ENCODE measurements around the gene PLXNC1. TPM values are rescaled to one million over a fixed set of nuclear protein-coding genes. Genes with fewer than 3 reads are reported as not detected.
A peak's percentile ranks its signal among the peaks of the same experiment; 100 is the strongest.

PLXNC1 gene
- total RNA-seq, 2 donors from 2014 or later, result 9.2 to 15.3 TPM

DNA sequence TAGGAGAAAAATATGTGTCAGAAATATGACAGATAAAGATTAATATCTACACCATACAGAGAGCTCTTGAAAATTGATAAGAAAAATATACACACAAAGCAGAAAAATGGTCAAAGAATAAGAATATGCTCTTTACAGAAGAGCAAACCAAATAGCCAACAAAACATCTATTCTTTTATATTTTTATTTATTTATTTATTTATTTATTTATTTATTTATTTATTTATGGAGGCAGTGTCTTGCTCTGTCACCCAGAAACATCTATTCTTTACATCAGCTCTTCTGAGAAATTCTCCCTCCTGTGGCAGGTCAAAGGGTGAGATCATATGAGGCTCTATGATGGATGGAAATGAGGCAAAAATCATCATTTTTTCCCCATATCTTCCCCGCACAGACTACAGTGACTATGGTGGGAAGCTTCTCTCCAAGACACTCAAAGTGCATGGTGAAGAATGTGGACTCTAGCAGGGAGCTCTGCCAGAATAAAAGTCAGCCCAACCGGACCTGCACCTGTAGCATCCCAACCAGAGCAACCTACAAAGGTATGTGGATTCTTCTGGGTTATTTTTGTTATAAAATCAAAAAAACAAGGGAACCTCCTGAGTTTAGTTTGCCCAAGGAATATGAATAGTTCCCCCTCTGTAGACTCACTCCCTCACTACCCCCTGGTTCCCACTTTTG, 71.4 kb downstream of the PLXNC1 start:
- no peak for DNase-seq (ENCODE audit: low spot score)
- intact Hi-C loops (cut with DNase I), result no loop called here

DNA sequence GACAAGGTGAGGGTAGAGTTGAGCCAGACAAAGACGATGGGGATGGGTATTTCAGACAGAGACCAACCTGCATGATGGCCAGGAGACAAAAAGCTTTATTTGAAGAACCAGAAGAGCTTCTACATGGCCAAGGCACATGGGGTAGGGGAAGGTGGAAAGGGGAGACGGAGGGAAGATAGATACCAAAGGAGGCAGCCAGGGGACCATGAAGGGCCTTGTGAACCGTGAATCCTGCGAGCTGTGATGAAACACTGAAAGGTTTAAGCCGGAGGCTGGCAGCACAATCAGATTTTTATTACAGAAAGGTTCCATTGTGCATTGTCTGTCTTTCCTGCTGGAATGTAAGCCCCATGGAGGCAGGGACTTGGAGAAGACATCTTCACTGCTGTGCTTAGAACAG, 72.4 kb downstream of the PLXNC1 start:
- DNase-seq (ENCODE audit: low spot score), result no peak
- intact Hi-C loops (cut with DNase I), result no loop called here

DNA sequence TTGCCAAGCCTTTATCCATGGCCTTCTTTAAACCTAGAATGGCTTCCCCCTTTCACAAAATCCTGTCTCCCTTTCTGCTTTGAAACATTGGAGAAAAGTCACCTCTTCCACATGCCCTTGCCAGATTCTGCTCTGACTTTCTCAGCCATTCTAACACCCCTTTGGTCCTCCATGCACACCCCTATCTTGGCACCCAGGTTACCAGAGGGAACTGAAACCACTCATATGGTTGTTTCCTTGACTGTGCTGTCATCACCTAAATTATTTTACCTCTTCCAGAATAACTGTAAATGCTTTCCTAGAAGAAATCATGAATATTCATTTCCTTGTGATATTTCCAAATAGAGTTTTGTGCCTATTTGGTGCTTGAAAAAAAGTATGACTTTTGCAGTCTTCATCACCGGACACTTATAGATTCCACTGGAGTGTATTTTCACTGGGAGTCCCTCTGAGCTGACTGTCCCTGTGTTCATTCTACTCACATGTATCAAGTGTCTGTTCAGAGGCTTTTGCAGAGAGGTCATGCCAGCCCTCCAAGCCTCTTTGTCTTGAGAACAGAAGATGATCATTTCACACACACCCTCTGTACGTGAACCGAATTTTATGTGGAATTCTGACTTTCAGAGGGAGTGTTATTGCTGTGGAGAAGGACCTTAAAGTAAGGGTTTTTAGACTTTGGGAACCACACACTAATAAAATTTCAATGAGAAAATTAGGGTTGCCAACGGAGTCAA, 74.1 kb downstream of the PLXNC1 start:
- no peak for DNase-seq (ENCODE audit: low spot score)
- intact Hi-C loops (cut with DNase I), result no loop called here

DNA sequence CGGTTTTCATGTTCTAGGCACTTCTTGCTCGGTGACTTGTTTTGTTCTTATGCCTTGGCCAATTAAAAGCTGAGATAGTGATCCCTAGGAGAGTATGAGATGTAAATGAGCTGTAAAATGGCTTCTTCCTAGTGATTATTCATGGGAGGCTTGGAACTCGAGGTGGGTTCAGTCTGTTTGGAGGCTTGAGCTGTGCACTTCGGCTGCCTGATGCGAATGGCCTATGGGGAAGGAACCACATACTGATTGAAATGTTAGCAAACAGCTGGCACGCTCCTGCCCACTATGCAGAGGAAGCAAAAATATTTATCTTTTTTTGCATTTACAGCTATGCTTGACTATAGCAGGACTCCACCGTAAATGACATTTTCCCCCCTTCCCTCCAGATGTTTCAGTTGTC, 75.5 kb downstream of the PLXNC1 start:
- no peak for DNase-seq (ENCODE audit: low spot score)
- intact Hi-C loops (cut with DNase I), result no loop called here

DNA sequence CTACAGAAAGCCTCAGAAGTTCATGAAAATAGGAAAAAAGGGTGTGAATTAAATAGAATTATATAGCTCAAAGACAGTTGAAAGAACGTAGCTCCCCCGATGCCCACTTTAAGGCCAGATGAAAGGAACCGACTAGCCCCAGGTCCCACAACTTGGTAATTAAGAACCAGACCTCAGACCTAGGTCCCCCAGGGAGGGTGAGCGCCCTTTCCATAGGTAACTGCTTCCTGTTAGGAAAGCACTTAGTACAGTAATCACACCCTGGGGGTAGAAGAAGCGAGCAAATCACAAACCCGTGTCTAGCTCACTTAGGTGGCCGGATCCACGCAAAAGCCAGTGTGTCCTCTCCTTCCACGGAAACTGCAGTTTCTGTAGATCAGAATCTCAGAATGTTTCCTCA, 77.1 kb downstream of the PLXNC1 start:
- DNase-seq (ENCODE audit: low spot score), result no peak
- intact Hi-C loops (cut with DNase I), result no loop called here

DNA sequence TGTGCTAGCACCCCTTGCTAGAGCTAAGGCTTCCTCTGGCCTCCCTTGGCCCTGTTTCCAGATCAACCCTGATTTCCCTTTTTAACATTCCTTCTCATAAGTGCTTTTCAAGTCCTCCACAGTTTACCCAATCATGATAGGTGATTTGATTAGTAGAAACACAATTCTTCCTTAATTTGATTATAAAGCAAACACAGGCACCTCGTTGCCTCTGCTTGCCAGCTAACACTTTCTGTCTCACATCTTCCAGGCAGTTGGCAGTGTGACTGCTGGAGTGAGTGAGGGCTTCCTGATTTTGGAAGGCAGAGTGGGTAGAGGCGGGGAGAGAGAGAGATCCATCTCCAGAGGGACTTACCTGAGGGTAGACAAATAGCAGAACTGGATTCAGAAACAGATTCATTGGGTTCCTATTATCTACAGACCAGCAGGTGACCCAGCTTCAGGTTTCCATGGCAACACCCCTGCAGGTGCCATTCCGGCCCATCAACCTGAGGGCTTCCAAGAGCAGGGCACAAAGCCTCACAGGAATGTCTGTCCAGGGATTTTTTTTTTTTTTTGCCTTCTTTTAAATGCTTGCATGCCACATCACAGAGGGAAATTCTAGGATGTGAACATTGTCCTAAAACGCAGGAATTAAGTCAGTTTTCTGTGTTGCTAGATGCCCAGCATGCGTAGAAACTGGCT, 77.7 kb downstream of the PLXNC1 start:
- DNase-seq (ENCODE audit: low spot score), result no peak
- intact Hi-C loops (cut with DNase I), result no loop called here

DNA sequence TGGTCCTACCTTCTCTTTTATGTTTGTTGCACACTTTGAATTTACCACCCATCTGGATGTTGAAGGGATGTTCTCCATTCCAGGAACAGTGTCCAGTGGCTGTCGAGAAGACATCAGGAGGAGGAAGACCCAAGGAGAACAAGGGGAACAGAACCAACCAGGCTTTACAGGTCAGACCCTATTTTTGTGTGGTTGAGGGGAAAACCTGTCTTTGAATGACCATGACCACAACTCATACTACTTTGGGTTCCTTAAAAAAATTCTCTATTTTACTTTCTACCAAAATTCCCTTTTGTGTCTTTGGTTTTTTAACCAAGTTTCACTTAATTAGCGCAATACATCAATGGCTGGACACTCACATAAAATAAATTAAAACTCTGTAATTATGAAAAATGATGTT, 78.7 kb downstream of the PLXNC1 start:
- DNase-seq (ENCODE audit: low spot score), result no peak
- intact Hi-C loops (cut with DNase I), result no loop called here

DNA sequence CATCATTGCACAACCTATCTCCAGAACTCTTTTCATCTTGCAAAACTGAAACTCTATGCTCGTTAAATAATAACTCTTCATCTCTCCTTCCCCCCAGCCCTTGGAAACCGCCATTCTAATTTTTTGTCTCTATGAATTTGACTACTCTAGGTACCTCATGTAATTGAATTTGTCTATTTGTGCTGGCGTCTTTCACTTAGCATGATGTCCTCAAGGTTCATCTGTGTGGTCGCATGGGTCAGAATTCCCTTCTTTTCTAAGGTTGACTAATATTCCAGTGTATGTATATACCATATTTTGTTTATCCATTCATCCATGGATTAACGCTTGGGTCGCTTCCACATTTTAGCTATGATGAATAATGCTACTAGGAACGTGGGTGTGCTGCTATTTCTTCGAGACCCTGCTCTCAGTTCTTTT, 80.1 kb downstream of the PLXNC1 start:
- no peak for DNase-seq (ENCODE audit: low spot score)
- intact Hi-C loops (cut with DNase I), result no loop called here

DNA sequence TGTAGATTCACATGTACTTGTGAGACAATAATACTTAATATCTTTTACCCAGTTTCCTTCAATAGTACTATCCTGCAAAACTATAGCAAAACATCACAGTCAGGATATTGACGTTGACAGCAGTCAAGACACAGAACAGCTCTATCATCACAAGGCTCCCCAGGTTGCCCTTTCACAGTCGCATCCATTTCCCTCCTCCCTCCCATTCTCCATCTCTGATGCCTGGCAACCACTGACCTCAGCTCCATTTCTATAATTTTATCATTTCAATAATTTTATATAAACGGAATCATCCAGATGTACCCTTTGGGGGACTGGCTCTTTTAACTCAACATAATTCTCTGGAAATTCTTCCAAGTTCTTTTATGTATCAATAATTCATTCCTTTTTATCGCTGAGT, 81.5 kb downstream of the PLXNC1 start:
- DNase-seq (ENCODE audit: low spot score), result no peak
- intact Hi-C loops (cut with DNase I), result no loop called here

DNA sequence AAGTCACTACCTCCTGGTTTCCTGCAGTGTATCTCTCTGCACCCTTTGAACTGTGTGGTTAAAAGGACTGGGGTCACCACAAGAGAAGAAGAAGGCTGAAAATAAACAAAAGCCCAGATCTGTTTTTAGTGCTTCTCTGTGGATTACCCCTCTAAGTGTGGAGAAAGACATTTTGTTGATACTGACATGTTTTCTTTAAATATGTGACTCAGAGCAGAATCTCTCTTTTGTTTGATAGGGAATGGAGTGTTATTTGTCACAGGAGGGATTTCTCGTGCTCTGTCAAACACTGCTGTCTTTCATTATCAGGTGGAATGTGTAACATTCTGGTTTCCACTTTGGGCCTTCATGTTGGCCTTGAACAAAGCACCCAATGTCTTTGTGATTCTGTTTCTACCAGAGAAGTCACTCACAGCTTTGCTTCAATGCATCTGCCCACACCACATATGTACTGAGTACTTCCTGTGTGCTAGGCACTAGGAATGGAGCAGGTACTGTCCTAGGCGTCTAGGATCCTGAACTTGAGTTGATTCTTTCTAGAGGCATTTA, 82.1 kb downstream of the PLXNC1 start:
- intact Hi-C loops (cut with DNase I), result no loop called here
- DNase-seq (ENCODE audit: low spot score), result no peak

DNA sequence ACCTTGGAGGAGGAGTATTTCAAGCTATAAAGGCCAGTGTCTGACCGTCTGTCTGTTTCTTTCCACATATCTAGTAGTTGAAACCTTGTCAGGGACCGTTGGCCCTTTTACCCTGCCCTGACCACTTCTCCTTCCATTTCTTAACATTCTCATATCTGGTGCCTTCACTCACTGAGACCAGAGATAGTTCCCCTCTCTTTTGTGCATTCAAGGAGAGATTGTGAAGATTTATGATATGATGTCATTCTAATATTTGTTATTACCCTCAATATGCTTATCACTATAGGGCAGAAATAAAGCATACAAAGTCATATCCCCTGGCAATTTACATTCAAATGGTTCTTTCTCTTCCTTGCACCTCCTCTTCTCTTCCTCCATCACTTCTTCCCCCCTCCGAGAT, 83.3 kb downstream of the PLXNC1 start:
- DNase-seq (ENCODE audit: low spot score), result no peak
- intact Hi-C loops (cut with DNase I), result no loop called here

DNA sequence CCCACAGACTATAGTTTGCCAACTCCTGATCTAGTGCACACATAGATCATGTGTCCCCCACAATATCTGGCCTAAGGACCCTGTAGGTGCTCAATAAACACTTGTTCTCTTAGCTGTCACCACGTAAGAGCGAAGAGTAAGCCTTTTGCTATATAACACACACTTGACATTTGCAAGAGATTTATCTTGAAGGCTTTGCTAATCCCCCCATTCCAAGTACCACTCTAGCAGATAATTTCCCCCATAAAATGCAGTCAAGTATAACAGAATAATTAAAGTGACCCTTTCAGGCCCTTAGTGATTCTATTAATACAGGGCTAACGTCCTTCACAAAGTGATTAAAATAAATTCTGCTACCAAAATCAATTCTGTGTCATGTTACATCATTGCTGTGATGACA, 87.5 kb downstream of the PLXNC1 start:
- DNase-seq (ENCODE audit: low spot score), result no peak
- intact Hi-C loops (cut with DNase I), result no loop called here

DNA sequence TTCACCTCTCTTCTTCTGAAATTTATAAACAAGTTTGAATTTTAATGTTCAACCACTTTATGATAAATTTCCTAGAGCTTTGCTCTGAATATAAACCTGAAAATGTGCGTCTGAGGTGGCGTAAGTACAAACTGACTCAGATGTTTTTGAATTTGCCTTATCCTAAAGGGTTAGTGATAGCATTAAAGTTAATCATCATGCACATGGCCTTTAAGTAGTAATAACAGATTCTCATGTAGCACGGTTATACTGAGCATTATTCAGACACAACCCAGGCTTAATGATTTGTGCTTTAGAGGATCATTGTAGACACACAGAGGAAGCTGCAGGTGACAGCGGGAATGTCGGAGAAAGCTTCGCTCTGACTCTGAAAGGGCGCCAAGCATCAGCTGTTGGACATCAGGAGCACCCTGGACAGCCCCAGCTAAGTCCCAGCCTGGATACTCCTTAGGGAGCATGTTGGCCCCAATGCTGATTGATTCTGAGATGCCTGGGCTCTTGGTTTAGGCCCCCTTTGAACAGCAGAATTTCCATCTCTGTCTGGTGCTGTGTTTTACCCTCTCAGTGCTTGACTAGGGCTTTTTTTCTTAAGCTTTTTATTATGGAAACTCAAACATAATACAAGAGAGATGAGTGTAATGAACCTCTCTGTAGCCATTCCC, 91.1 kb downstream of the PLXNC1 start:
- no peak for DNase-seq (ENCODE audit: low spot score)

DNA sequence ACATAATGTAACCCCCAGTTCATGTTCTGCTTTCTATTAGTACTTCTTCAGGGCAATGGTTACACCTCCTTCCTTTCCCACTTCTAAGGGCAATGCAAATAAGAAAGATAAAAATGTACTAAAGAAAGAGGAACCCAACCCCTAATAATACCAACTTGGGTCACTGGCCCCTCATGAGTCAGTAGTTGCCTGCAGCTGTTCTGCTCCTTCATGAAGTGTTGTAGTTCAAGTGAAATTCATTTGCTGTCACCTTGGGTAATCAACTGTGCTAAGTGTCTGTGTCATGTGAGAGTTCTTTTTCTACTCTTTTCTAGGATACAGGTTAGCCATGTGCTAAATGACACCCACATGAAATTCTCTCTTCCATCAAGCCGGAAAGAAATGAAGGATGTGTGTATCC, 91.8 kb downstream of the PLXNC1 start:
- no peak for DNase-seq (ENCODE audit: low spot score)
- intact Hi-C loops (cut with DNase I), result no loop called here

More for the DNA sequence above, 91.1 kb downstream of the PLXNC1 start:
- intact Hi-C loops (cut with DNase I), result no loop called here

DNA sequence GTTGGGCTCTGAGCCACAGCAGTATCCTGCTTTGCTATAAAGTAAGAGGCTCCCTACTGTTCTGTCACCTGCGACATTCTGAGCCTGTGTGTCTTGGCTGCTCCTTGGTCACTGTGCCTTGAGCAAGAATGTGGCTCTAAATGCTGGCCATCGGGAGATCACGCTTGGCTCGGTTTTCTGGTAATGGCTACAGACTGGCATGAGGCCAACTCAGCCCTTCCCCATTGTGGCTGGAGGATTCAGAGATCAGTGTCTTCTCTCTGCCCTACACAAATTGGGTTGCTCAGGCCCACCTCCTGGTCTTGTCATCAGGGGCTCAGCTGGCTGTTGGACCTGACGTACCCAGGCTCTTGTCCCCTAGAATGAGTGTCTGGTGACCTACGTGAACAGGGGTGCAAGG, 94.5 kb downstream of the PLXNC1 start:
- intact Hi-C loops (cut with DNase I), result no loop called here
- DNase-seq (ENCODE audit: low spot score), result peak; percentile 72

DNA sequence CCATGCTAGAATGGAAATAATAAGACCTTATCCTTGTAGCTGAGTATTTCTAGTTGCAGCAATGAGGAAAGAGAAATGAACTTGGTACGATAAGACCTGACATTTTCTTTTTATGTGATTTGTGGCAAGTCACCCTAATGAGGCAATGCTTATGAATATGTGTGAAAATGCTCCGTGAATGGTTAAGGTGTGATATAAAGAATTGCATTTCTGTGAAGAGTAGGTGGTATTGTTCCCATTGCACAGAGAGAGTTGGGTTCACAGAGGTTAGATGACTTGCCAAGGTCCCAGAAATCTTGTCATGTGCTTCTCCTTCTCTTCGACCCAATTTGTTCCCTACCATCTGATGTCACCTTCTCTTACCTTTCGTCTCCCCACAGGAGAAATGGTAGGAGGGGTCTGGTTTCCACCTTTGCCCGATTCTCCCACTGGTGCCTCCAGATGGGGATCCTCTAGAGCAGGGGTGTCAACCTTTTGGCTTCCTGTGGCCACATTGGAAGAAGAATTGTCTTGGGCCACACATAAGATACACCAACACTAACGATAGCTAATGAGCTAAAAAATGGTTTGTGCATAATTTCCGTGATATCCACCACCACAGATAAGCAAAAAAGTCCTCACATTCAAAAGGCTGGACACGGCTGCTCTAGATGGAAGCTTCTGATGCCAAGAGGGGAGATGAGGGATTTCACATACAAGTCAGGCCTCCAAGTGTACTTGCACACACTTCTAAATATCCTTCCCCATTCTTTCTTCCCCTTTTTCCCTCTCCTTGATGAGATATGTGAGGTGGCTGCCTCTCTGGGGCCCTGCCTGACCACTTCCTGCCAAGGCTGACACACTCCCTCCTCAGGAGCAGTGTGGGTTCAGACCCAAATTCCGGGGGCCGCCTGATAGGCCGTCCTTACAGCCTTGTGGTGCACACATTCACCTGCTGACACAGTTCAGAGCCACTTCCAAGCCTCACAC, 96.1 kb downstream of the PLXNC1 start:
- intact Hi-C loops (cut with DNase I), result no loop called here
- peak; percentile 81 for DNase-seq (ENCODE audit: low spot score)

DNA sequence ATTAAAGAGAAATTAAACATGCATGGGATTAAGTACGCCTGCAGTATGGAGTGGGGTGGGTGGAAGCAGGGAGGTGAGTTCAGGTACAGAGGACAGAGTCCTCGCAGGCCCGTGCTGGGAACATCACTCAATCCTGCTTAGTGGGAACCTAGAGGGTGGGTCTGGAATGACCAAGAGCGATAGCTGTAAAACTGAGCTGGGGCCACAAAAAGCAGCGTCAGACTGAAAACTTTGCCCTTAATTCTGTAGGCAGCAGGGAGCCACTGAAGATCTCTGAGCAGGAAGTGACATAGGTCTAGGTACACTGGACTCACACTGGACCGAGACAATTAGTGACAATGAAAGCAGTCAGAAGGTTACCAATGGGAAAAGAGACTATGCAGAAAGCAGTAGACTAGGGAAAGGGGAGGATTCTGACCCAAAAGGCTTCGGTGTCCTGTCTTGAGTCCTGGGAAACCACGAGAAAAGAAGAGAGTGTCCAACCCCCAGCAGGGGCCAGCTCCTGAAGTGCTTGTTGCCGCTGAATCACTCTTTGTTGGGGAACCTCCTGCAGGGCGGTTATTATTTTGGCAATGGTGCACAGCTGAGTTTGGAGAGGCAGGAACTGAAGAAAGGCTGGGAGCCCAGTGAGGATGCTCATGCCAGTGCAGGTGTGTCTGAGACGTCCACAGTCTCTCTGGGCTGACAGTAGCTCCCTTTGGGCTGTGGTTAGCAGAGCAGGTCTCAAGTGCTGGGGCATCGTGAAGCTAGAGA, 97.4 kb downstream of the PLXNC1 start:
- intact Hi-C loops (cut with DNase I), result no loop called here
- no peak for DNase-seq (ENCODE audit: low spot score)

DNA sequence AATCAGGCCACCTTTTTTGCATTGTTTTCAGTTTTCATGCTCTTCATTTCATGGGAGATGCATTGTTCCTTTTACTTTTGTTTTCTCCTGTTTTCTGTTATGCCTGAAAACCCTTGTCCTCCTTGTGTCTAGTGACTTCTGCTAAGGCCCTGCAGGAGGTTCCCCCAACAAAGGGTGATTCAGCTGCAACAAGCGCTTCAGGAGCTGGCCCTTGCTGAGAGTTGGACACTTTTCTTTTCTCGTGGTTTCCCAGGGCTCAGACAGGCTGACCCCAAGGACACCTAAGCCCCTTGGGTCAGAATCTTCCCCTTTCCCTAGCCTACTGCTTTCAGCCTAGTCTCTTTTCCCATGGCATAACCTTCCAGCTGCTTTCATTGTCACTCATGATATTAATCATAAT, 98.9 kb downstream of the PLXNC1 start:
- intact Hi-C loops (cut with DNase I), result no loop called here
- no peak for DNase-seq (ENCODE audit: low spot score)

All from posterior vena cava (tissue), 2 donors.